Prostate gland (tissue), 2 donors: ENCODE data around the gene PAPSS1.
A peak's percentile ranks its signal among the peaks of the same experiment; 100 is the strongest.

Source experiments
- CTCF ChIP-seq, 4 experiments: fragments of 200-600 bp in 2 of 4; fragments of 450-650 bp in 2 of 4; sonication (generic) in 2 of 4; IDR thresholded peaks; 1 replicate in 3 of 4; 2 replicates in 1 of 4; pipeline ENCODE4 v1.5.1; 2016 to 2019; ENCODE audit warnings: antibody characterized with exemption in 4 of 4, mild to moderate bottlenecking in 2 of 4, moderate library complexity in 2 of 4
- POLR2A ChIP-seq: fragments of 450-650 bp; IDR thresholded peaks from one replicate; pipeline ENCODE4 v1.6.1; 2016; ENCODE audit warnings: antibody characterized with exemption, mild to moderate bottlenecking
- POLR2AphosphoS5 ChIP-seq: sonication (generic); formaldehyde crosslinking; IDR thresholded peaks from one replicate; pipeline ENCODE4 v1.6.1; 2017; ENCODE audit warnings: antibody characterized with exemption

DNA sequence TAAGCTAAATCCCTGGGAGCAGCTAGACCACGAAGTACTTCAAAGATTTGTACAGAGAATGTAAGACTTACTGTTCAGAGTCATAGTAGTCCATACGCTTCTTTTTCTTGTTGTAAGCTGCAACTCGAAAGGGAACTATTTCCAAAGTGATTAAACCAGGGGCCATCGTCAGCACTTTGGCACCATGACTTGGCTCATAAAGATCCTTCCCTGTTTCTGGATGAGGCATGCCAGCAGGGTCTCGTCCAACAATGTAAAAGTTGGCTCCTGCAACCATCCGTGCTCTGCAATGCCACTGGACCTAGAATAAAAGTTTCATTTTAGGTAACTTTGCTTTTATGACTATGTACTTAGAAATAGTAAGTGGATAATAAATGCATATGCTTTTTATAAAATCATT, 88.5 kb downstream of the PAPSS1 start:
- TF ChIP-seq CTCF (IDR thresholded peaks at IDR 0.05) (no peak), POLR2A (no peak), POLR2AphosphoS5 (peak; percentile 33)
